Left ventricle myocardium superior (tissue), 1 donor: ENCODE measurements around the gene PXMP4. TPM values are rescaled to one million over a fixed set of nuclear protein-coding genes. Genes with fewer than 3 reads are reported as not detected.
A peak's percentile ranks its signal among the peaks of the same experiment; 100 is the strongest.

Experiments
- ATAC-seq: fragments of 200-7000 bp; cut with Tn5 transposase; one replicate; pipeline ENCODE4 v1.9.1; 2020; ENCODE audit warnings: mild to moderate bottlenecking, moderate library complexity
- DNase-seq: peaks from one replicate; pipeline ENCODE4 v3.0.0-alpha.2; 2020
- intact Hi-C: fragments of 100-400 bp; cut with micrococcal nuclease; formaldehyde crosslinking; loops from one replicate; pipeline ENCODE4 v1.11.0; 2022
- total RNA-seq: library from RNA; stranded (reverse); fragmentation: NEBNext Ultra II Directional; extraction: Animal tissue kit (Norgen Biotek cat#: 25700); gene quantifications from one replicate; pipeline ENCODE4 v1.2.1, GENCODE V29; 2021
- donor health status: DM: no; HTN: yes; CAD: no; lungs with severe emphysema.

The PXMP4 gene
- total RNA-seq, 1 donor from 2014 or later, result 13.5 TPM

GRCh38 chr20:33674294-33675135, 45.6 kb downstream of the PXMP4 start, which contains the start of gene NECAB3:
TSS of gene NECAB3 (minus strand) at chr20:33674428. CDS start at chr20:33674352, 76 bp downstream.
- peak; percentile 94 for DNase-seq
- intact Hi-C loops, result no loop called here
- peak; percentile 84 for ATAC-seq

GRCh38 chr20:33673410-33674293, 46.5 kb downstream of the PXMP4 start:
- ATAC-seq (peak; percentile 2), DNase-seq (no peak)

GRCh38 chr20:33673114-33673409, 47.0 kb downstream of the PXMP4 start:
- intact Hi-C loops, result no loop called here
- ATAC-seq, result no peak
- no peak for DNase-seq

More at GRCh38 chr20:33673410-33674293, 46.5 kb downstream of the PXMP4 start:
- intact Hi-C loops, result no loop called here

- DNase-seq (no peak), ATAC-seq (no peak)
- intact Hi-C loops, result no loop called here
Measured at GRCh38 chr20:33672426-33673113, 47.5 kb downstream of the PXMP4 start.

GRCh38 chr20:33671573-33672288, 48.4 kb downstream of the PXMP4 start:
- DNase-seq (no peak), ATAC-seq (no peak)
- intact Hi-C loops, result no loop called here

- DNase-seq, result no peak
- no peak for ATAC-seq
- intact Hi-C loops, result no loop called here
Measured at GRCh38 chr20:33670715-33671499, 49.2 kb downstream of the PXMP4 start.

- intact Hi-C loops, result no loop called here
- DNase-seq, result no peak
- no peak for ATAC-seq
Measured at GRCh38 chr20:33669873-33670640, 50.1 kb downstream of the PXMP4 start.

GRCh38 chr20:33669224-33669623, 50.9 kb downstream of the PXMP4 start:
- intact Hi-C loops, result no loop called here
- no peak for ATAC-seq
- no peak for DNase-seq

GRCh38 chr20:33668466-33669155, 51.5 kb downstream of the PXMP4 start:
- intact Hi-C loops, result no loop called here
- ATAC-seq (no peak), DNase-seq (no peak)

- intact Hi-C loops, result no loop called here
- peak; percentile 61 for ATAC-seq
Measured at GRCh38 chr20:33667676-33668465, 52.2 kb downstream of the PXMP4 start.

GRCh38 chr20:33667245-33667675, 52.9 kb downstream of the PXMP4 start:
- intact Hi-C loops, result no loop called here
- peak; percentile 16 for ATAC-seq

More at GRCh38 chr20:33667676-33668465, 52.2 kb downstream of the PXMP4 start:
- DNase-seq, result peak; percentile 88

GRCh38 chr20:33666293-33667244, 53.5 kb downstream of the PXMP4 start, which contains the start of gene ACTL10:
TSS of gene ACTL10 (plus strand) at chr20:33666943. CDS start at chr20:33667498, 555 bp downstream.
- intact Hi-C loops, result no loop called here
- peak; percentile 74 for ATAC-seq
- DNase-seq, result peak; percentile 99

More at GRCh38 chr20:33667245-33667675, 52.9 kb downstream of the PXMP4 start:
- peak; percentile 77 for DNase-seq

GRCh38 chr20:33664762-33665144, 55.4 kb downstream of the PXMP4 start:
- DNase-seq (no peak), ATAC-seq (no peak)
- intact Hi-C loops, result no loop called here

- no peak for ATAC-seq
- no peak for DNase-seq
Measured at GRCh38 chr20:33664085-33664761, 55.9 kb downstream of the PXMP4 start.

More at GRCh38 chr20:33664085-33664761, 55.9 kb downstream of the PXMP4 start:
- intact Hi-C loops, result no loop called here
